ENCODE data around the gene WNK1.

WNK1 gene

DNA sequence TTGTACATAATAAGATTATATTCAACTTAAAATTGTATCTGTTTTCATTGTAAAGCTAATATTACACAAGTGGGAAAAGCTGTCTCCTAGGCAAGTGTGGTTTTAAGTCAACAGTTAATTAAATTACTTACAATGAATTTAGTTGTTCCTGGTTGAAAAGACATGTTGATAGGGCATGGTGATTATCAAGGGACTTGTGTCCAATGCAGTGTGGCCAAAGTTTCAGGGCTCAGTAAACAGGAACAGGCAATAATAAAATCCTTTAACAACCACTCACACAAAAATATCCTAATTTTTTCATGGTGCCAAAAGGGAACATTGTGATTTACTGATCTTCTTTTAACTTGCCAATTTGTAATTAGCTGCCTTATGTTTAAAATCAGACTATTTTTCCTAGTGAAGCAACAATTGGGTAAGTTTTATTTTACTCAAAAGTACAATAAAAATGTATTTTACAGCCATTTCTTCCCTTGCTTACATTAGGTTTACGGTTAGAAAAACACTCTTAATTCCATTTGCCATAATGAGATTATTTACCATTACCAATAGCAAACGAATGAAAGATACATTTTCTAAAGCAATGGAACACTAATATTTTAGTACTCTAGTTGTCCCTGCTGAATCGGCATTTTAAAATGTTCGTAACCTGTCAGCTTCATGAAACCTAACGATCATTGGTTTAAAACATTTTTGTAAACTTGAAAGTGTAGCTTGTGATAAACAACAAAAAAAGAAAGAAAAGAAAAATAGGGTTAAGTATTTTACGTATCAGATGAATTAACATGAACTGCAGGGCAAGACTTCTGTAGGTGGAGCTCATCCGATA, 1.8 kb upstream of the WNK1 start:
- Histone ChIP-seq H3K36me3 (ENCODE audit: insufficient read depth, low read length) (no peaks in the 10 kb centered on the region), H3K9me3 (replicated peaks; ENCODE audit: low read length) (no peaks in the 10 kb centered on the region), H3K4me3 (ENCODE audit: low read length) (peak overlapping the region; percentile 66), H3K4me2 (ENCODE audit: low read length) (peak overlapping the region; percentile 80), H3K27me3 (ENCODE audit: control insufficient read depth, insufficient read depth, low read length) (no peaks in the 10 kb centered on the region), H3K9ac (ENCODE audit: low read depth, low read length) (peak overlapping the region; percentile 67), H3K4me1 (ENCODE audit: control insufficient read depth, insufficient read depth, low read length) (peaks cover 18% of the 10 kb centered on the region)

DNA sequence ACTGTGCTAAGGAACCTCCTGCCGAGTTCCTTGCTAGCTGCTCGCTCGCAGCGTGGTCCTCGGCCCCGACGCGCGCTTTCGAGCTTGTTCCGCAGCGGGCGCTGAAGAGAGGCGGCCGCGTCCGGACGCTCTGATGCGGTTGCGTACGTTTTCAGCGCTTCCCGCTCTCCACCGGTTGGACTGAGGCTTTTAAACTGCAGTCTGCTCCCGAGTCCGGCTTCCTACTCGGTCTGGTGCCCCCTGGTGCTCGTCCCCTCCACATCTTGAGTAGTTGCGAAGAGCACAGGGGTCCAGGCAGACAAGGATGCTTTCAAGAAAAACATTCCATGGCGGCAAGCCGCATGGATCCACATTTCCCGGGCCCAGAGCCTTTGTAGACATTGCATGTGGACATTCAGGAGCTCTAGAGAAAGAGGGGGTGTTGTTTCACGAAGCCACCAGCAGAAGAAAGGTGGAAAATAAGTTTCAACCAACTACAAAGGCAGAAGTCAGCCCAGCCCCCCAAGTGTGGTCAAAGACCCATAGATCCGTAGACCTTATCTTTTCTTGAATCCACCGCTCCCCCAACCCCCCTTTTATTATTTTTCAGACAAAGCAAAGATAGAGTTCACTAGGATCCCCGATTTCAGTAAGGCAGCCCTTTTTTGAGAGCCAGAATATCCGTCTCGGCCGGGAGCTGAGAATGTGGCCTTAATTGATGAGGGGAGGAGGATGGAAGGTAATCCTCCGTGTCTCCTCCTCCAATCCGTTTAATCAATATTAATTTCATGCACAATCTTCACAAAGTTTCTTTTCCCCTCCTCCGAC, 984 bp upstream of the WNK1 start:
- H3K27me3 ChIP-seq (ENCODE audit: control insufficient read depth, insufficient read depth, low read length), result no peaks in the 10 kb centered on the region
- peak overlapping the region; percentile 67 for H3K9ac ChIP-seq (ENCODE audit: low read depth, low read length)
- H3K4me2 ChIP-seq (ENCODE audit: low read length), result peak overlapping the region; percentile 80
- H3K9me3 ChIP-seq (replicated peaks; ENCODE audit: low read length), result no peaks in the 10 kb centered on the region
- peak overlapping the region; percentile 66 for H3K4me3 ChIP-seq (ENCODE audit: low read length)
- no peaks in the 10 kb centered on the region for H3K36me3 ChIP-seq (ENCODE audit: insufficient read depth, low read length)
- peaks cover 20% of the 10 kb centered on the region for H3K4me1 ChIP-seq (ENCODE audit: control insufficient read depth, insufficient read depth, low read length)

DNA sequence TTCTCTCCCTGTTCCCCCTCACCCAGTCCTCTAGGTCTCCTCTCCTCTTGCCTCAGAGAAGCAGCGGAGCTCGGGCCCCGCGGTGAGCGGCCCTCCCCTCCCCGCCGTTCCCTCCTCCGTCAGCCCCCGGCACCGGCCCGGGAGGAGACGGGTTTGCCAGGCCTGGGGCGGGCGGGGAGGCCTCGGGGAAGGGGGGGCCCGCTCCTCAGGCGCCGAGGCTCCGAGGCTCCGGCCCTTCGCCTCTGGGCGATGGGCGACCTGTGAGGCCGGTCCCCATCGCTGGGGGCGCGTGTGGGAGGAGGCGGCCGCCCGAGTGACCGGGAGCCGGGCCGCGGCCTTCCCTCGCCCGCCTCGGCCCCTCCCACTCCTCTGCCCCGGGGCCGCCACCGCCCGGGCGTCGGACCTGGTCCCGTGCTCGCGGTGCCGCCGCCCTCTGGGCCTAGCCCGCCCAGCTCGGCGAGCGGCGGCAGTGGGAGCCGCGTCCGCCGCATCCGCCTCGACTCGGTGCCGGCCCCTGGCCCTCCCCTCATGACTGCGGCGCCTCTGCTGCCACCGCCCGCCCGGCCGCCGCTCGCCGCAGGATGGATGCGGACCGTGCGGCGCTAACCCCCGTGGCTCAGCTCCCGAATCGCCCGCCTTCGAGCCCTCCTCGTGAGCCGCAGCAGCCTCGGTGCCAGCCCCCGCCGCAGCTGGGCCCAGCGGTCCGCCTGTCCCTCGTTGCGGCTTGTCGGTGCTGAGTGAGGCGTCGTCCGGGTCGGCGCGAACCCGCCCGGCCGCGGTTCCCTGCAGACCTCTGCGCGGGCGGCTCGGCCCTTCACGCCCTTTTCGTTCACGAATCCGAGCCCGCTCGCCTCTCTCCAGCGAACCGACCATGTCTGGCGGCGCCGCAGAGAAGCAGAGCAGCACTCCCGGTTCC, 574 bp downstream of the WNK1 start:
- H3K4me1 ChIP-seq (ENCODE audit: control insufficient read depth, insufficient read depth, low read length), result peaks cover 26% of the 10 kb centered on the region
- H3K9me3 ChIP-seq (replicated peaks; ENCODE audit: low read length), result no peaks in the 10 kb centered on the region
- H3K4me2 ChIP-seq (ENCODE audit: low read length), result peak overlapping the region; percentile 87
- H3K4me3 ChIP-seq (ENCODE audit: low read length), result peak overlapping the region; percentile 76
- H3K27me3 ChIP-seq (ENCODE audit: control insufficient read depth, insufficient read depth, low read length), result no peaks in the 10 kb centered on the region
- no peaks in the 10 kb centered on the region for H3K36me3 ChIP-seq (ENCODE audit: insufficient read depth, low read length)
- peak overlapping the region; percentile 88 for H3K9ac ChIP-seq (ENCODE audit: low read depth, low read length)

DNA sequence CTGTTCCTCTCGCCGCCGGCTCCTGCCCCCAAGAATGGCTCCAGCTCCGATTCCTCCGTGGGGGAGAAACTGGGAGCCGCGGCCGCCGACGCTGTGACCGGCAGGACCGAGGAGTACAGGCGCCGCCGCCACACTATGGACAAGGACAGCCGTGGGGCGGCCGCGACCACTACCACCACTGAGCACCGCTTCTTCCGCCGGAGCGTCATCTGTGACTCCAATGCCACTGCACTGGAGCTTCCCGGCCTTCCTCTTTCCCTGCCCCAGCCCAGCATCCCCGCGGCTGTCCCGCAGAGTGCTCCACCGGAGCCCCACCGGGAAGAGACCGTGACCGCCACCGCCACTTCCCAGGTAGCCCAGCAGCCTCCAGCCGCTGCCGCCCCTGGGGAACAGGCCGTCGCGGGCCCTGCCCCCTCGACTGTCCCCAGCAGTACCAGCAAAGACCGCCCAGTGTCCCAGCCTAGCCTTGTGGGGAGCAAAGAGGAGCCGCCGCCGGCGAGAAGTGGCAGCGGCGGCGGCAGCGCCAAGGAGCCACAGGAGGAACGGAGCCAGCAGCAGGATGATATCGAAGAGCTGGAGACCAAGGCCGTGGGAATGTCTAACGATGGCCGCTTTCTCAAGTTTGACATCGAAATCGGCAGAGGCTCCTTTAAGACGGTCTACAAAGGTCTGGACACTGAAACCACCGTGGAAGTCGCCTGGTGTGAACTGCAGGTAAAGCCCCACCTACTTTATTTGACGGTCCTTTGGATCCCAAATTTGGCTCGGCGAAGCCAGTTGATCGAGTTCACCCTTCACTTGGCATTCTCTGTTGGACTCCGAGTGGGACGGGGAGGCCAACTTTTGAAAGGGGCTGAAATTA, 1.5 kb downstream of the WNK1 start:
- Histone ChIP-seq H3K27me3 (ENCODE audit: control insufficient read depth, insufficient read depth, low read length) (no peaks in the 10 kb centered on the region), H3K4me2 (ENCODE audit: low read length) (peak overlapping the region; percentile 87), H3K4me3 (ENCODE audit: low read length) (peak overlapping the region; percentile 76), H3K9ac (ENCODE audit: low read depth, low read length) (peak overlapping the region; percentile 88), H3K36me3 (ENCODE audit: insufficient read depth, low read length) (no peaks in the 10 kb centered on the region), H3K9me3 (replicated peaks; ENCODE audit: low read length) (no peaks in the 10 kb centered on the region), H3K4me1 (ENCODE audit: control insufficient read depth, insufficient read depth, low read length) (peaks cover 26% of the 10 kb centered on the region)

GRCh38 chr12:754473-754820, 2.1 kb downstream of the WNK1 start:
- Histone ChIP-seq H3K36me3 (ENCODE audit: insufficient read depth, low read length) (no peaks in the 10 kb centered on the region), H3K9ac (ENCODE audit: low read depth, low read length) (peak overlapping the region; percentile 88), H3K4me1 (ENCODE audit: control insufficient read depth, insufficient read depth, low read length) (peaks cover 26% of the 10 kb centered on the region), H3K4me2 (ENCODE audit: low read length) (peak overlapping the region; percentile 87), H3K9me3 (replicated peaks; ENCODE audit: low read length) (no peaks in the 10 kb centered on the region), H3K4me3 (ENCODE audit: low read length) (peak overlapping the region; percentile 76), H3K27me3 (ENCODE audit: control insufficient read depth, insufficient read depth, low read length) (no peaks in the 10 kb centered on the region)

DNA sequence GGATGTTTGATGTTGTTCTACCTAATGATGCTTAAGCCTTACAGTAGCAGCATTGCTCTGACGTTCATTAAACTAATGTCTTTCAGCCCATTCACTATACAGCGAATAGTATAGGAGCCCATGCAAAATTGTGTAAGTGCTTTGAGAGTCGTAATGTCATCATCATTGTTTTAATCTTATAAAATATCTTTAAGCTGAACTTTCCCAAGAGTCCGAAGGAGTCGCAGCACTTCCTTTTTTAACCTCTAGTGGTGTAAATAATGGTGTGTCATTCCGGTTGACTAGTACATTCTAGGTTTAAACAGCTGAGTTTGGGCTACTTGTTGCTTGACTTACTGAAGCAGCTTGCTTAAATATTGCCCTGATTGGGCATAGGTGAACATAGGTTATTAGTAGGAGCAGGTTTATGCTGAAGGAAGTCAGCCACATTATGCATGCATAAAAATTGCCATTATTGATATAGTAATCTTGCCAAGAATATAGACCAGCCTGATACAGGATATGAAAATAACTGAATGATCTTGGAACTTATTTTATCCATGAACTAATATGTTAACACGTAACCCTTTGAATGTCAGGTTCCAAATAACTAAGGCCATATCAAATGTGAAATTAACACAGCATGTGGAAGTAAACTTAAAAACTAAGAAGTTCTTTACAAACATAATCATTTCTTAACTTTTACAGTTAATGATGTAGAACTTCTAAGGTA, 2.6 kb downstream of the WNK1 start:
- peak overlapping the region; percentile 76 for H3K4me3 ChIP-seq (ENCODE audit: low read length)
- H3K9ac ChIP-seq (ENCODE audit: low read depth, low read length), result peak overlapping the region; percentile 88
- peaks cover 24% of the 10 kb centered on the region for H3K4me1 ChIP-seq (ENCODE audit: control insufficient read depth, insufficient read depth, low read length)
- H3K4me2 ChIP-seq (ENCODE audit: low read length), result peak overlapping the region; percentile 87
- no peaks in the 10 kb centered on the region for H3K27me3 ChIP-seq (ENCODE audit: control insufficient read depth, insufficient read depth, low read length)
- H3K36me3 ChIP-seq (ENCODE audit: insufficient read depth, low read length), result no peaks in the 10 kb centered on the region
- H3K9me3 ChIP-seq (replicated peaks; ENCODE audit: low read length), result no peaks in the 10 kb centered on the region

DNA sequence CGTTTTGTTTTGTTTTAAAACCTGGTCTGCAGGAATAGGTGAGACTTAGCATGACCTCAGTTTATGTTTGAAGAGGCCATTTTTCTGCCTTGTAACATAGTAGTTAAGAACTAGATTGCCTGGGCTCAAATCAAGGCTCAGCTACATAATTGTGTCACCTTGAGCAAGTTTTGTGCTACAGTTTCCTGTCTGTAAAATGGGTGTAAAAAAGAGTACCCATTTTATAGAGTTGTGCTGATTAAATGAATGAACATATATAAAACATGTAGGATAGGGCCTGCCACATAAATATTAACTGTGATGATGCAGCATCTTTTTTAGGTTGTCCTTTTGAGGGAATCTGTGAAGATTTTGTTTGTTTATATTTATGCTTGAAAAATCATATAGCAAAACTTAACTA, 7.2 kb downstream of the WNK1 start:
- Histone ChIP-seq H3K9ac (ENCODE audit: low read depth, low read length) (no peak overlapping the region), H3K4me2 (ENCODE audit: low read length) (no peak overlapping the region), H3K4me3 (ENCODE audit: low read length) (no peak overlapping the region), H3K9me3 (replicated peaks; ENCODE audit: low read length) (no peaks in the 10 kb centered on the region), H3K27me3 (ENCODE audit: control insufficient read depth, insufficient read depth, low read length) (no peaks in the 10 kb centered on the region), H3K36me3 (ENCODE audit: insufficient read depth, low read length) (peaks cover 4% of the 10 kb centered on the region), H3K4me1 (ENCODE audit: control insufficient read depth, insufficient read depth, low read length) (peaks cover 14% of the 10 kb centered on the region)

- Histone ChIP-seq H3K27me3 (ENCODE audit: control insufficient read depth, insufficient read depth, low read length) (no peaks in the 10 kb centered on the region), H3K4me1 (ENCODE audit: control insufficient read depth, insufficient read depth, low read length) (peaks cover 14% of the 10 kb centered on the region), H3K4me2 (ENCODE audit: low read length) (no peak overlapping the region), H3K9ac (ENCODE audit: low read depth, low read length) (no peak overlapping the region), H3K36me3 (ENCODE audit: insufficient read depth, low read length) (peaks cover 4% of the 10 kb centered on the region), H3K4me3 (ENCODE audit: low read length) (no peak overlapping the region), H3K9me3 (replicated peaks; ENCODE audit: low read length) (no peaks in the 10 kb centered on the region)
These were observed 8.9 kb downstream of the WNK1 start for GRCh38 chr12:761256-761655.

DNA sequence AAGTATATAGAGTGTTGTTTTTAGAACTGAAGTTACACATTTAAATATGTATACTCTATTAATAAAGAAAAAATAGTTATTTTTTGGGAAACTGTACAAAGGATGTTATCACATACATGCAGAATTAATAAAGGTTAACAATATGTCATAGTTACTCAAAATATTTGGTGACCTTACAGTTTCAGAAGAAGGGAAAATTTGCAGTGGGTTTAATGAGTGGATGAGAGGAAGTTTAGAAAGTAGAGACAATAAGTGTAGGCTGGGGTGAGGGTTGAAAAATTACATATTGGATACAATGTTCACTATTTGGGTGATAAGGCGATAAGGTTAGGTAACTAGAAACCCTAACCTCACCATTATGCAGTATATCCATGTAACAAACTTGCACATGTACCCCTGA, 13.5 kb downstream of the WNK1 start:
- Histone ChIP-seq H3K9me3 (replicated peaks; ENCODE audit: low read length) (no peaks in the 10 kb centered on the region), H3K4me1 (ENCODE audit: control insufficient read depth, insufficient read depth, low read length) (peaks cover 7% of the 10 kb centered on the region), H3K27me3 (ENCODE audit: control insufficient read depth, insufficient read depth, low read length) (no peaks in the 10 kb centered on the region), H3K4me2 (ENCODE audit: low read length) (no peak overlapping the region), H3K9ac (ENCODE audit: low read depth, low read length) (no peak overlapping the region), H3K36me3 (ENCODE audit: insufficient read depth, low read length) (peaks cover 4% of the 10 kb centered on the region), H3K4me3 (ENCODE audit: low read length) (no peak overlapping the region)

DNA sequence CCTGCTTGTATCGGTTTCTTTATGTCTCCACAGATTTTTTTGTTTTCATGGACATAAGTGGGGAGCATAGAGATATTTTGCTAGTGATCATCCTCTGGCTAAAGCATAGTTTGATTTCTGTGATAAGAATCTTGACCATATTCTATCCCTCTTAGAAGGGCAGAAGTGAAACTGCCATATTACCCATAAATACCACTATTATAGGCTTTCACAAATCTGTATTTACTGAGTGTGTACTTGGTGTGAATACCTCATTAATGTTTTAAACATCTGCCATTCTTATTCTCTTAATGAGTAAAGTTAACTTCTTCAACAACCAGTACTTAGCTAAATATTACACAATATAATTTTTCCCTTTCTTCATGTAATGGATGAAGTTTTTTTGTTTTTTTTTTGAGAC, 16.1 kb downstream of the WNK1 start:
- Histone ChIP-seq H3K4me3 (ENCODE audit: low read length) (no peak overlapping the region), H3K4me2 (ENCODE audit: low read length) (no peak overlapping the region), H3K9me3 (replicated peaks; ENCODE audit: low read length) (no peaks in the 10 kb centered on the region), H3K4me1 (ENCODE audit: control insufficient read depth, insufficient read depth, low read length) (no peaks in the 10 kb centered on the region), H3K27me3 (ENCODE audit: control insufficient read depth, insufficient read depth, low read length) (no peaks in the 10 kb centered on the region), H3K36me3 (ENCODE audit: insufficient read depth, low read length) (no peaks in the 10 kb centered on the region), H3K9ac (ENCODE audit: low read depth, low read length) (no peak overlapping the region)

Measured in skeletal muscle satellite cell (primary cell).